Karpas-422 (cell line): ENCODE results near the gene MAGI1. TPM values are rescaled to one million over a fixed set of nuclear protein-coding genes. Genes with fewer than 3 reads are reported as not detected.

ENCODE experiments used
- DNase-seq: peaks from one replicate; pipeline ENCODE4 v3.0.0-alpha.2; 2015
- H2AFZ ChIP-seq: fragments of 200-600 bp; sonication (generic); 2 replicates; pipeline ENCODE4 v1.6.1; 2014; ENCODE audit warnings: antibody characterized with exemption, low read length, mixed read lengths
- H3K27ac ChIP-seq: fragments of 200-600 bp; sonication (generic); 2 replicates; pipeline ENCODE4 v1.5.1; 2014; ENCODE audit warnings: mild to moderate bottlenecking, low read length, moderate library complexity
- H3K27me3 ChIP-seq: fragments of 200-600 bp; sonication (generic); 2 replicates; pipeline ENCODE4 v1.6.1; 2014; ENCODE audit warnings: low read length, mixed read lengths
- H3K36me3 ChIP-seq: fragments of 200-600 bp; sonication (generic); 2 replicates; pipeline ENCODE4 v1.6.1; 2014; ENCODE audit warnings: low read length, mixed read lengths; ENCODE audit not compliant: insufficient read depth
- H3K4me1 ChIP-seq: fragments of 200-600 bp; sonication (generic); 2 replicates; pipeline ENCODE4 v1.6.1; 2014; ENCODE audit warnings: mild to moderate bottlenecking, low read length, mixed read lengths
- H3K4me2 ChIP-seq: fragments of 200-600 bp; sonication (generic); 2 replicates; pipeline ENCODE4 v1.6.1; 2014; ENCODE audit warnings: low read length, low read depth, mild to moderate bottlenecking; ENCODE audit not compliant: poor library complexity, severe bottlenecking
- H3K4me3 ChIP-seq: fragments of 200-600 bp; sonication (generic); 2 replicates; pipeline ENCODE4 v1.5.1; 2014; ENCODE audit warnings: mild to moderate bottlenecking, antibody characterized with exemption, low read length, mixed read lengths
- H3K79me2 ChIP-seq: fragments of 200-600 bp; sonication (generic); 2 replicates; pipeline ENCODE4 v1.6.1; 2014; ENCODE audit warnings: mild to moderate bottlenecking, low read length, mixed read lengths
- H3K9ac ChIP-seq: fragments of 200-600 bp; sonication (generic); 2 replicates; pipeline ENCODE4 v1.6.0; 2014; ENCODE audit warnings: low read length
- H3K9me2 ChIP-seq: fragments of 200-600 bp; sonication (generic), shearing (Covaris generic); replicated peaks from 2 replicates; pipeline ENCODE4 v1.6.0; 2014; ENCODE audit warnings: mild to moderate bottlenecking, low read length, moderate library complexity; ENCODE audit not compliant: insufficient read depth
- H3K9me3 ChIP-seq: fragments of 300-700, 200-600 bp; sonication (generic); 2 replicates; pipeline ENCODE4 v1.6.1; 2014; ENCODE audit warnings: low read length, mixed read lengths
- H4K20me1 ChIP-seq: fragments of 200-600 bp; sonication (generic); 2 replicates; pipeline ENCODE4 v1.6.1; 2014; ENCODE audit warnings: mild to moderate bottlenecking, antibody characterized with exemption, low read length, low read depth; ENCODE audit not compliant: insufficient read depth
- total RNA-seq: library from RNA; depleted of rRNA; stranded (reverse); fragments of >200 nt; shearing (Covaris generic); gene quantifications from 2 replicates; pipeline ENCODE4 v1.2.3, GENCODE V29; 2014; ENCODE audit warnings: low replicate concordance

The MAGI1 gene
- total RNA-seq, 1 experiment from 2014 or later: 0.71 TPM

DNA sequence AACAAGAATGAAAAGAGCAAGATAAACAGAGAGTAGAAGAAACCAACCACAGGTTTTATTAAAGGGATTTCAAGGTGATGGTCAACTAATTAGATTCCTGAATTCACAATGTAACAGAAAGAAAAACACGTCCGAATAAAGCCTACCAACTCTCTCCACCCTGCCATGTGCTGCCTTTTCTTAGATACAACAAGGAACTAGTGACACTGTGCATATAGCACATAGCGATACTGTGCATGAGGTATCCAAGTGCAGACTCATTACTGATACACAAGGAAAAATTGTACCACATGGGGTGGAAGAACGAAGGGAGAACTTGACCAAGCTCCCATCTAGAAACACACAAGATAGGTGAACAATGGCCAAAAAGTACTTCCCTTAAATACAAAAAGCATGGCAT lies 154.6 kb downstream of the MAGI1 start:
- Histone ChIP-seq H3K27me3 (no peaks in the 10 kb centered on the region), H3K9ac (no peak overlapping the region), H4K20me1 (no peaks in the 10 kb centered on the region), H3K36me3 (no peaks in the 10 kb centered on the region), H3K4me3 (no peak overlapping the region), H3K4me2 (no peak overlapping the region), H2AFZ (no peak overlapping the region), H3K9me2 (no peaks in the 10 kb centered on the region), H3K79me2 (no peaks in the 10 kb centered on the region), H3K9me3 (no peaks in the 10 kb centered on the region), H3K4me1 (no peaks in the 10 kb centered on the region), H3K27ac (no peak overlapping the region)
- DNase-seq: no peak

DNA sequence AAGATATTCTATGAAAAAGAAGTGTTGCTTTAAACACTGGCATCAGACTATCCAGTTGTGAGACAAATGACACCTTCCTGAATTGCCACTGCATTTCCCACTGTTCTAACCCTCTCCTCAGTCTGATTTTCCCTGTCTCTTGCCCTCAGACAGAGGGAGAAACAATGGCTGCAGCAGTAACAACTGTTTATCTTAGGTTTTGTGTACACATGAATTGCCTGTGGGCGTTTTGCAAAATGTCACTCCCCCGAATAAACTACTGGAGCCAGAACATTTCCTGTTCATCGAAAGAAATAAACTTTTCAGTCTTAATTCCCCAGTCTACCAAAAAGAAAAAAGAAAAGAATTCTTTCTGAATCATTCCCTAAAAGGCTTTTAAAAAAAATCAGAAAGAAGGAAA lies 155.1 kb downstream of the MAGI1 start:
- Histone ChIP-seq H3K4me2 (no peak overlapping the region), H3K36me3 (no peaks in the 10 kb centered on the region), H3K4me3 (no peak overlapping the region), H3K9ac (no peak overlapping the region), H3K4me1 (no peaks in the 10 kb centered on the region), H3K79me2 (no peaks in the 10 kb centered on the region), H4K20me1 (no peaks in the 10 kb centered on the region), H3K27ac (no peak overlapping the region), H3K9me3 (no peaks in the 10 kb centered on the region), H3K9me2 (no peaks in the 10 kb centered on the region), H3K27me3 (no peaks in the 10 kb centered on the region), H2AFZ (no peak overlapping the region)
- no peak for DNase-seq

DNA sequence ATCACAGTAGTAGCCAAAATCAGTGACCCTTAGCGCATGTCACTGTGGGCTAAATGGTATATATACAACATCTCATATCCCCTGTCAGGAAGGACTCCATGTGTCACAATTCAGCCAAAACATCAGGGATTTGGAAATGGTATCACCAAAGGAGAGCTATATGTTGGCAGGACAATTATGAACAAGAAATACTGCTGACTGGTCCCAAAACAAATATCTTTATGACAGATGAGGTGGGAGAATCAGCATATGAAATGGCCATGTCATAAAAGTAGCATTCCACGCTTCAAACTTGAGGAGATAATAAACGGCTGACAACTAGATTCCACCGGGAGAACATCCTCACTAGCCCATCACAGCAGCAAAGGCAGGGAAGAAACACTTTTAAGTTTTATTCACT lies 158.4 kb downstream of the MAGI1 start:
- no peak overlapping the region for H3K27ac ChIP-seq
- no peak overlapping the region for H3K9ac ChIP-seq
- no peaks in the 10 kb centered on the region for H3K9me3 ChIP-seq
- no peaks in the 10 kb centered on the region for H3K79me2 ChIP-seq
- H3K4me2 ChIP-seq: no peak overlapping the region
- H3K36me3 ChIP-seq: no peaks in the 10 kb centered on the region
- H2AFZ ChIP-seq: no peak overlapping the region
- H3K27me3 ChIP-seq: no peaks in the 10 kb centered on the region
- no peak overlapping the region for H3K4me3 ChIP-seq
- no peaks in the 10 kb centered on the region for H3K9me2 ChIP-seq
- no peaks in the 10 kb centered on the region for H4K20me1 ChIP-seq
- H3K4me1 ChIP-seq: no peaks in the 10 kb centered on the region
- DNase-seq: no peak

DNA sequence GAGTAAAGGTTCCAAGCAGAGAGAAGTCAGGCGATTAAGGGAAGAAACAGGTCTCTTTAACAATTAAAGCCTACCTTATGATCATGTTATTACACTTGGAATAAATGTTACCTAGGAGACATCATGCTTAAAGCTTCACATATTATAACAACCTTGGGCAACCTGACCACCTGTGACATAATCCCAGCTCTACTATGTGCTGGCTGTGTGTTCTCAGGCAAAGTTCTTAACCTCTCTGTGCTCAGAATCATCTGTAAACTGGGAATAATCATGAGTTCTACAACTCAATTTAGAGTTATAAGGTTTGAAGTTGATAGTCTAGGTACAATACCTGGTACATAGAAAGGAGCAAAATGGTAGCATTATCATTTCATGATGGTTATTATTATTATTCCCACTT lies 159.3 kb downstream of the MAGI1 start:
- no peaks in the 10 kb centered on the region for H3K79me2 ChIP-seq
- H2AFZ ChIP-seq: no peak overlapping the region

DNA sequence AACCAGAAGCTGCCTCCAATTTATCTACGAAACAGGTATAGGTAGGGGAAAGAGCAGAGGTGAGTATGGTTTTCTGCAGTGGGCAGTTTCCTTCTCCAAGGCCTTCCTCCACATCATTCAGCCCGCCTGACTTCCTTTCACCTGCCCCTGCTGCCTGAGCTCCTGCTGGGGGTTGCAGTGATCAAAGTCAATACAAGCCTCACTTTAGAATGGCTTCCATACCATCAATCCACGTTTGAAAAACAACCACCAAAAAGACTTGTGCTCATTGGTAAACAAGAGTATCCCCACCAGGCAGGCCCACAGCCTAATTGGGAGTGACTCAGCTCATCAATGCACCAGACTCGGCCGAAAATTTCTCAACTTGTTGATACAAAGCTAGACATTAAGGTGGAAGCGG lies 159.9 kb downstream of the MAGI1 start:
- H3K9ac ChIP-seq: no peak overlapping the region
- no peaks in the 10 kb centered on the region for H3K9me3 ChIP-seq
- H3K79me2 ChIP-seq: no peaks in the 10 kb centered on the region
- H3K27me3 ChIP-seq: no peaks in the 10 kb centered on the region
- H2AFZ ChIP-seq: no peak overlapping the region
- no peak overlapping the region for H3K27ac ChIP-seq
- H4K20me1 ChIP-seq: no peaks in the 10 kb centered on the region
- no peak for DNase-seq
- no peaks in the 10 kb centered on the region for H3K4me1 ChIP-seq
- H3K36me3 ChIP-seq: no peaks in the 10 kb centered on the region
- H3K4me3 ChIP-seq: no peak overlapping the region
- H3K9me2 ChIP-seq: no peaks in the 10 kb centered on the region
- no peak overlapping the region for H3K4me2 ChIP-seq

More for the DNA sequence above, 159.3 kb downstream of the MAGI1 start:
- H3K9me3 ChIP-seq: no peaks in the 10 kb centered on the region
- no peak overlapping the region for H3K4me2 ChIP-seq
- H3K9me2 ChIP-seq: no peaks in the 10 kb centered on the region
- DNase-seq: no peak
- H3K36me3 ChIP-seq: no peaks in the 10 kb centered on the region
- H3K4me1 ChIP-seq: no peaks in the 10 kb centered on the region
- H3K9ac ChIP-seq: no peak overlapping the region
- no peak overlapping the region for H3K27ac ChIP-seq
- H3K4me3 ChIP-seq: no peak overlapping the region
- no peaks in the 10 kb centered on the region for H3K27me3 ChIP-seq
- H4K20me1 ChIP-seq: no peaks in the 10 kb centered on the region

- H3K4me2 ChIP-seq: no peak overlapping the region
These were observed 161.6 kb downstream of the MAGI1 start for GRCh38 chr3:65877160-65877559.

GRCh38 chr3:65876028-65876420 lies 162.7 kb downstream of the MAGI1 start:
- Histone ChIP-seq H3K4me3 (no peak overlapping the region), H3K9me3 (no peaks in the 10 kb centered on the region), H3K9me2 (0 out of 2 replicates have a peak, but pooled peaks cover 3% of the 10 kb centered on the region), H2AFZ (no peak overlapping the region), H3K27ac (no peak overlapping the region), H3K36me3 (no peaks in the 10 kb centered on the region), H3K79me2 (no peaks in the 10 kb centered on the region), H4K20me1 (no peaks in the 10 kb centered on the region), H3K4me2 (no peak overlapping the region), H3K4me1 (no peaks in the 10 kb centered on the region), H3K9ac (no peak overlapping the region), H3K27me3 (no peaks in the 10 kb centered on the region)
- DNase-seq: no peak

More at GRCh38 chr3:65877160-65877559, 161.6 kb downstream of the MAGI1 start:
- Histone ChIP-seq H3K27ac (no peak overlapping the region), H3K9me3 (no peaks in the 10 kb centered on the region), H2AFZ (no peak overlapping the region), H3K27me3 (no peaks in the 10 kb centered on the region), H3K9me2 (0 out of 2 replicates have a peak, but pooled peaks cover 3% of the 10 kb centered on the region), H3K4me1 (no peaks in the 10 kb centered on the region), H3K9ac (no peak overlapping the region), H3K4me3 (no peak overlapping the region), H3K36me3 (no peaks in the 10 kb centered on the region), H4K20me1 (no peaks in the 10 kb centered on the region), H3K79me2 (no peaks in the 10 kb centered on the region)
- DNase-seq: no peak

DNA sequence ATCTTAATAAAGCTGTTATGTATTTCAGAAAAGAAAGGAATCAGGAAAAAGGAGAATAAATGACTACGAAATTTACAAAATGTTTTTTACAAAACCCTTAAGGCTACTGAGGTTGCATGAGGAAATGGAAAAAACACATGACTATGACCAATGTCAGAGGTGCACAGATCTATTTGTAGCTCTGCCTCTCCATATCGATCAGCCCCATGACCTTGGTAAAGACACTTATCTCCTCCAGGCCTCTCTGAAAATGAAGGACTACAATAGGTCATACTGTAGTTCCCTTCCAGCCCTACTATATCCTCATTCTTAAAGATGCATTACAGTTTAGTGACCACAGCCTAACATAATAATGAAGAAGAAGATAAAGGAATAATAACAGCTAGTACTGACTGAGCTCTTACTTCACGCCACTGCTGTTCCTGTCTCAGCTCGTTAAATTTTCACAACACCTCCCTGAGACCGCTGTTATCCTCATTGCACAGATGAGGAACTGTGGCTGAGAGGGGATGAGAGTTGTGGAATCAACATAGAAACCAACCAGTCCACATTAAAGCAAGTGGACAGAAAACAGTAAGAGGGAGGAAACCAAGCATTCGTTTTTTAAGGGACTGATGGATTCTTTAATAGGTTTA lies 163.2 kb downstream of the MAGI1 start:
- Histone ChIP-seq H3K79me2 (no peaks in the 10 kb centered on the region), H3K9me3 (no peaks in the 10 kb centered on the region), H3K9ac (no peak overlapping the region), H3K4me3 (no peak overlapping the region), H3K36me3 (no peaks in the 10 kb centered on the region), H2AFZ (no peak overlapping the region), H3K27me3 (no peaks in the 10 kb centered on the region), H3K9me2 (0 out of 2 replicates have a peak, but pooled peaks cover 3% of the 10 kb centered on the region), H4K20me1 (no peaks in the 10 kb centered on the region), H3K27ac (no peak overlapping the region), H3K4me2 (no peak overlapping the region), H3K4me1 (no peaks in the 10 kb centered on the region)
- DNase-seq: no peak
